Activated T-cell treated with anti-CD3 and anti-CD28 coated beads for 1 hour (primary cell): Measurements from ENCODE around the gene KITLG.
"Not testable (repeated sequence)": the region's sequence is repeated elsewhere in the genome, so short reads cannot be mapped to it uniquely, and the experiment has no call there.

Source experiments
- DNase-seq: peaks from one replicate; pipeline ENCODE4 v3.0.0-alpha.2; 2020; ENCODE audit warnings: low read depth

The KITLG gene

DNA sequence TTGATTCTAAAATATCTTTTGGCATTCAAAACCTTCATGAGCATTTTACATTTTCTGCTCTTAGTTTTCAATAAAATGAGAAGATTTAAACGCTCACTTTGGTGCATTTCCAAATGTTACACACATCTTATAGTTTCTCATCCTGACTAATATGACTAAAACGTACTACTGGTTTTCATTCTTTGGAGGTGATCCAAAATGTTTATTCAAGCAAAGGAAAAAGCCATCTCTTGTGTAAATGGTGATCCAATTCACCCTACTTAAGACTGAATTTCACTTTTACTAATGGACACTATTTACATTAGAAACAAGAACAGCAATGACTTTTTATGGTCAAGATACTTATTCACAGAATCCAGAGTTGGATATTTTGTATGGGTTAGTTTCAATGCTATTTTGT, 86.6 kb downstream of the KITLG start:
- no peak for DNase-seq

DNA sequence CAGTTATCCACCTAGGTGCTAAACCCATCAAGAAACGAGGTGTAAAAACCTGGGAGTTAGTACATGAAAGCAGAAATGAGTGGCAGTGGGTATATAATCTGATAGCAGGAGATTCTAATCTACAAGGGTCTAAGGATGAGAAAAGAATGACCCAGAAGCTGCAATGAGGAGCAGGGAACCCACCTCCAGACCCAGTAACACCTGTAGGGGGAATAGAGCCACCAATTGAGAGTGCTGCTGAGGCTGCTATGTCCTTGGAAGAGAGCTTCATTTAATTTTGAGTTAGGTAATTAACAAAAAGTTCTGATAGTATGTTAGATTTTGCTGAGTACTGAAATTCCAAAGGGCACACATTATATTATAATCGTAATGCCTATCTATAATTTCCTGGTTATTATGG, 89.8 kb downstream of the KITLG start:
- no peak for DNase-seq

DNA sequence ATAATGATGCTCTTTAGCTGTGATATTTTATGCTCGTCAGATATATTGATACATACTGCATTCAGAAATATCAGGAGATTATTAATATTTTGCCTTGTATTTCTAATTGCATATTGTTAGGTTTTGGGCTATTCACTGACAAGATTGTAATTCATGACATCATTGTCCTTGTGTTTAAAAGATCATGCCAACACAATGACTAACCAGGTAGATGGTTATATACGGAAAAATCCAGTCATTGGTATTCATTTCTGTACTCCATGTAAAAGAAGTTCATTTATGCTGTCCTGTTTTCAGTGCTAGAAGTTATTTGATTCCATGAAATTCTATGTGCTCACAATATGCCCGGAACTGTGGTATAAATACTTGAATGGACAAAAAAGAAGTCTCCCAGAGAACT, 107.5 kb downstream of the KITLG start:
- no peak for DNase-seq

DNA sequence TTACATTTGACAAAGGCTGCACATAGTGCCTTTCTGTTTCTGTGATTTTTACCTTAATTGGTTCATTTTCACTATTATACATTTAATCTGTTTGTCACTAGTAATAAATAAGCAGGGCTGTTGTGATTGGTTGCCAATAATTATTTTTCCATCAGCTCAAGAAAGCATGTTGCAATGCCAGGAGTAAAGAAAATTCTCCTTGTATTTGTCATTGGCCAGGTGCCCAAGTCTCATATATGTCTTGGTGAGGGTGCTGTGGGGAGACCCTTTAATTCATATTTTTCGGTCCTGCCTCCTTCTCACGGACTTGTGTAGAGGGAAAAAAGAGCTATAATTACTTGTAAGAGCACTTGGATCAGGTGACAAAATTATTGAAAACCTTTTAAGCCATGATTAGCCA, 108.0 kb downstream of the KITLG start:
- no peak for DNase-seq

DNA sequence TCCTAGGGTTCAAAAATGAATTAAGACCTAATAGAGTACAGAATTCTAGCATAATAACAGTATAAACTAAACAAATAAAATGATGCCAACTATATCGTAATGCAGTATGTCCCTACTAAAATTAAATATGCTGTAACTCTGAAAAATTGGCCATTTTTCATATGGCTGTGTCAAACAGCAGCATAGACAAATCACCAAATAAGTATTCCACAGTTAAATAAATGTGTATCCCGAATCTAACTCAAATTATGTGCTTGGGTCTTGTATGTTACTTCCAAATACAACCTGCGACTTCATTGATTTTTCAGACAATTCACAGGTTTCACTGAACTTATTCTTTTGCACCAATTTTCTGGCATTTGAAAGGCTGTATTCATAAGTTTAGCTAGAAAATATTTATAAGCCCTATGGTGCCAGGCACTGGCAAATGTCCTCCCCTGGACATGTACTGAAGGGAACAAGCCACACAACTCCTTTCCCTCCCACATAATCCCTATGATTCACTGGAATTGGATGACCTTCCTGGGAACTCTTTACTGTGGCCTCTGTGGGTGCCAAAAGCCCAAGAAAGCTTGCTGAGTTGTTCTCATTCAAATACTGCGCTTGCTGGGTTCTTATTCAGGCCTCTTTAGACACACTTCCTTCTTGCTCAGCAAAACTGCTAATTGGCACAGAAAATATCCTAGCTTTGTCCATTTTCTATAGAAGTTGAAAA, 108.8 kb downstream of the KITLG start:
- no peak for DNase-seq

DNA sequence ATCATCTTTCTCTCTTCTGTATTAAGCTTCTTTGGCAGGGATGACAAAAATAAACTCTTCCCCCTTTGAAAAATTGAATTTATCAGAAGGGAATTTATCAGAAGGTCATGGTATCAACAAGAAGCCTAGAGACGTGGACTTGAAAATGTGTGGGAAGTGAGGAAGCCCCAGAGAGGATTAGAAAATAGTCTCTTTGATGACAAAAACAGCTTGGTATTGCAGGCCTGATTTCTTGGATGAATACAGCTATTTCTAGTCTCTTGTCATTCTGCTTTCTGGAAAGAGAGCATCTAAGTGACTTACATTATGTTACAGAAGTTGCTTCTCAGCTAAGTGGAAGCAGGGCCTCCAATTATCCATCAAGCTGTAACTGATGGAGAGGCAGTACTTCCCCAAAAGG, 111.1 kb downstream of the KITLG start:
- no peak for DNase-seq

DNA sequence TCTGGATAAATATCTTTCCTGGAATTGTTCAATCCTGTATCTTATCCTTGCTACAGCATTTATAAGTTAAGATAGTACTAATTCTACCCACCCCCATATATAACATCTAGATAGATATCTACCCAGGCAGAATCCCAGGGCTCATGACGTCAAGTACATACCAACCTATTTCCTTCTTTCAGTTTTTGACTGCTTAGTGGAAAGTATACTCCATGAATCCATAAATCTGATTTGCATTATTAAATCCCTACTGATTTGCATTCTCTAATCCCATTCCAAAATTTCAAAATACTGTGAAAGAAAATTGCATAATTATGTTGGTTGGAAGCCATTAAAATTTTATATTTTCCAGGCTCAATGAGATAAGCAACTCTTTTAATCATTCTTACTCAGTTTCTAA, 111.7 kb downstream of the KITLG start:
- DNase-seq, result no peak

DNA sequence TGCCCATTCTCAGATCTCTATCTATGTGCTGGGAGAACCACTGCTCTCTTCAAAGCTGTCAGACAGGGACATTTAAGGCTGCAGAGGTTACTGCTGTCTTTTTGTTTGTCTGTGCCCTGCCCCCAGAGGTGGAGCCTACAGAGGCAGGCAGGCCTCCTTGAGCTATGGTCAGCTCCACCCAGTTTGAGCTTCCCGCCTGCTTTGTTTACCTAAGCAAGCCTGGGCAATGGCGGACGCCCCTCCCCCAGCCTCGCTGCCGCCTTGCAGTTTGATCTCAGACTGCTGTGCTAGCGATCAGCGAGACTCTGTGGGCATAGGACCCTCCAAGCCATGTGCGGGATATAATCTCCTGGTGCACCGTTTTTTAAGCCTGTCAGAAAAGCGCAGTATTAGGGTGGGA, 113.6 kb downstream of the KITLG start:
- not testable (repeated sequence) for DNase-seq

DNA sequence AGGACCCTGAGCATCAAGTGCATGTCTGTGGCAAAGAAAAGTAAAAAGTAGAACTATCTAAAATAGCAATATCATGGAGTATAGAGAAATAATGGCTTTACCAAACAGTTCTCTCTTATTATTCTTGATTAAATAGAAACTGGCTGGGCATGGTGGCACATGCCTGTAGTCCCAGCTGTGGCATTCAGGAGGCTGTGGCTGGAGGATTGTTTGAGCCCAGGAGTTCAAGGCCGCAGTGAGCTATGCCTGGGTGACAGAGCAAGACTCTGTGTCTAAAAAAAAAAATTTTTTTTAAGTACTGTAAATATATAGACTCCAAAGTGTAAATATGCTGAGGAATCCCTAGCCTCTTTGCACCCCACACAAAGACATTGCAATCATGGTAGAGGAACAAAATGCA, 121.9 kb downstream of the KITLG start:
- DNase-seq, result no peak

DNA sequence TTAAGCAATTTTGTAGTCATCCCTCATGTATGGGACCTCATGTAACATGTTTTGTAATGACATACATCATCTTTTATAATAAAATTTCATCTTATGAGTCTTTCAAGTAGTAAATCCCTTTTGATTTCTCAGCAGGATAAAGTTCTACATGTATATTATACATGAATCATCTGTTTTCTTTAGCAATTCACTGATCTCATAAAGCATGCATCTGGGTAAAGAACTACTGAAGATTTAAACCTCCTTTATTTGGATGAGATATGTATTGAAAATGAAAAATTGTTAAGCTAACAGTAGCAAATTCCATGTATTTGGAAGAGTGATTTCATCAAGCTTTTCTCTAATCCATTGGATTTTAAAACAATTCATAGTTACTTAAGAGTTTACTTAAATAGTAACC, 126.9 kb downstream of the KITLG start:
- DNase-seq, result no peak

DNA sequence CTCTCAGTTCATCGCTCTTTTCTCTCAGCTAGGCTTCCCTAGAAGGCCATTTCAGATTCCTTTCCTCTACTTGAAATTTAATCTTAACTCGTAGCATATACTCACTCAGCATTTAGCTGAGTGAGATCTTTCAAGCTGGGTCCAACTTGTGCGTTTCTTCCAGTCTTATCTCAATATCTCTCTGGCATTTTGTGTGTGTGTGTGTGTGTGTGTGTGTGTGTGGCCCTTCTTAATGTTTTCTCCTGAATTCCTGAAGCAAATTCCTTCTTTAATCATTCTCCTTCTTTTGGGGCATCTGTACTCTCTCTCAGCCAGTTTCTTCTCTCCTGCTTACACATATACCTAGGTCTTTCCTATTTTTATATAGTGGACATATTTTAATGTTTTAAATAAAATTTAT, 129.1 kb downstream of the KITLG start:
- no peak for DNase-seq

DNA sequence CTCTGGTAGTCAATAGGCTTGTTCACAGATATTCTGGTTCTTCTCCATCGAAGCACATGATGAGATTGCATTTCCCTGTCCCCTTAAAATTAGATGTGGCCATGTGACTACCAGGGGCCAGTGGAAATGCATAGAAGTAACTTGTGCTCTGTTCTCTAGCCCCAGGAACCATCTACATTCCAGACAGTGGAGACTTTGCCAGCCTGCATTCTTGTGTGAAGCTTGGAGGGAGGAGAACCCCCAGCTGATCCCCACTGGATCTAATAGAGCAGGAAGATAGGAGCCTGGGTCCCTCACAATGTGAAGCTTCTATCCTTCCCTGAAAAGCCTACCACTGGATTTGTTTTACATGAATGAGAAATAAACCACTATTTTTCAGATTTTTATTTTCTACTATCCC, 130.1 kb downstream of the KITLG start:
- no peak for DNase-seq

DNA sequence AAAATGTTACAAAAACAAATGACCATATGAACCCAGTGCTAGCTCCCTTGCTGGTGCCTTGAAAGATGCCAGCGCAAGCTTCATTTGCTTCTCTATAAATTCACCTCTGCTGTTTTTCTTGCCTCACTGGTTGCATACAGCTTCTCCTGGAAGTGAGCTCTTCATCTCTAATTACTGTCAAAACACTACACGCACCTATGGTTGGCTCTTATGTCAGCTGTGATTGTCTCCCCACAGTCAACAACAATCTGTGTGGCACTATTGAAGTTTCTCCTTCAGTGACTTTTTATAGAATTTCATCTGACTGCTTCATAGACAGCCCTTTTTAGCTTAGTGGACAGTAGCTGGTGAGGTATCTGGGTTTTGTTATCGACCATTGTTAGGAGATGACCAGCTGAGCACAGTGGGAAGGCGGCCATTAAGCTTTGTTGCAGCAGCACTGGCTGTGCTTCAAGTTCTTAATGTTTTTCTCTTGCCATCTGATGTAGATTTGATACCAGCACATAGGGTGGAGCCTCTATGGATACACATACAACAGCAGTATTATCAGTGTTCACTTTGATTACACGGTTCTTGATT, 131.8 kb downstream of the KITLG start:
- DNase-seq, result no peak

DNA sequence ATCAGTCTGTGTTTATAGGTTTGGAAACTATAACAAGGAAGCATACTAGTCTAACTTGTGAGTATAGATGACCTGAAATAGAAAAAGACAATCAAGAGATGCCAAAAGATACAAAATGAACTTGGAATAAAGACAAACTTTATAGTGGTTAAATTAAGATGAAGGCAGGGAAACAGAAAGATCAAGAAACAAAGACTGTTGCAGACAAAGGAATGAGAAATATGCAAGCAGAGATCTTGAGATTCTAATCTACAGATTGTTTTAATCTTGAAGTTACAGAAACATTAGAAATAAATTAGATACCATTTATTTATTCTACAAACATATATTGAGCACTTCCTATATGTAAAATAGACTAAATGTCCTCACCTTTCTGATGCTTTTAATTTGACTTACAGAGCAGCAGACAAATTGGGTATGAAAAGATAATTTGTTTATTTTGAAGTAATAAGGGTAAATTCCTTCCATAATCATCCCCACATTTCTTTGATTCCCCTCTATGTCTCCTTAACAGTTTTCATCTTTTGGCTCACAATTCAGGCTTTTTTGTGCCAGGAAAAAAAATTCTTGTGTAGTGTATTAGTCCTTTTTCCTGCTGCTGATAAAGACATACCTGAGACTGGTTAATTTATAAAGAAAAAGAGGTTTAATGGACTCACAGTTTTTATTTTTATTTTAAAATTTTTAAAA, 134.4 kb downstream of the KITLG start:
- no peak for DNase-seq

DNA sequence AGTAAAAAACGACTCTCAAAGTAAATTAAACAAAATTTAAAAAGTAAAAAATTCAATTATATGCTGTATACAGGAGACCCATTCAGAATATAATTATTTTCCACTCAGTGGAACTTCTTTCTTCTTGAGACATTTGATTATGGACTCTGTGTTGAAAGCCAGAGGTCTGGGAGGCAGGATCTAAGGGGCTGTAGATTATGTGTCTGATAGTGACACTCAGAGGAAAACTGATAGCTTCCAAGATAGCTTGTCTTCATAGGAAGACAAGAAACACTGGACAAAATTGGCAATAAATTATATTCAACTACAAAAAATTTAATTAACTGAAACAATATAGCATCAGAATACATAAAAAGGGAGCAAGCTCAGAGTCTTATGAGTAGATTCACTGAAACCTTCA, 135.8 kb downstream of the KITLG start:
- DNase-seq, result no peak
